Measurements from ENCODE around the gene NOL7. TPM values are rescaled to one million over a fixed set of nuclear protein-coding genes. Genes with fewer than 3 reads are reported as not detected.

NOL7 gene
- total RNA-seq, 1 experiment from 2014 or later = 75.9 TPM

GRCh38 chr6:13579911-13580310 lies 35.2 kb upstream of the NOL7 start:
- BruUV-seq (replicated peaks) = no TSS peak
- Histone ChIP-seq H3K36me3 (ENCODE audit: low read depth) (no peaks in the 10 kb centered on the region), H2AFZ (no peak overlapping the region), H3F3A (ENCODE audit: insufficient read depth, low read depth) (no peaks in the 10 kb centered on the region), H3K27ac (no peak overlapping the region), H3K4me1 (replicated peaks; ENCODE audit: insufficient read depth) (peaks cover 7% of the 10 kb centered on the region), H3K27me3 (ENCODE audit: insufficient read depth, low read depth) (no peaks in the 10 kb centered on the region), H3K9me2 (ENCODE audit: insufficient read depth) (no peaks in the 10 kb centered on the region), H3K4me3 (no peak overlapping the region), H3K9me3 (ENCODE audit: insufficient read depth, low read depth) (0 out of 2 replicates have a peak, but pooled peaks cover 5% of the 10 kb centered on the region), H3K79me2 (ENCODE audit: low read depth) (peaks cover 18% of the 10 kb centered on the region), H4K20me1 (ENCODE audit: insufficient read depth) (no peaks in the 10 kb centered on the region), H3K4me2 (no peak overlapping the region)
- CTCF ChIA-PET = no interaction called here
- TF ChIP-seq CTCF (conservative IDR thresholded peaks at IDR 0.05) (no peak), EZH2 (IDR thresholded peaks at IDR 0.05; ENCODE audit: low read depth) (no peak)
- no peak for DNase-seq
- POLR2A ChIA-PET (ENCODE audit: unreplicated experiment) = no interaction called here
- intact Hi-C loops (cut with micrococcal nuclease; ENCODE audit: unreplicated experiment) = no loop called here

- intact Hi-C loops (cut with micrococcal nuclease; ENCODE audit: unreplicated experiment) = no loop called here
- TF ChIP-seq CTCF (conservative IDR thresholded peaks at IDR 0.05) (no peak), EZH2 (IDR thresholded peaks at IDR 0.05; ENCODE audit: low read depth) (no peak)
- no peaks in the 10 kb centered on the region for H3K27me3 ChIP-seq (ENCODE audit: insufficient read depth, low read depth)
- no peaks in the 10 kb centered on the region for H3K4me1 ChIP-seq (replicated peaks; ENCODE audit: insufficient read depth)
- no peak overlapping the region for H3K4me2 ChIP-seq
- H3K27ac ChIP-seq = no peak overlapping the region
- POLR2A ChIA-PET (ENCODE audit: unreplicated experiment) = interaction anchor here (0.6 to 0.7 kb wide), 2 partner anchors 253 to 1663 kb away, joined by 3 to 7 read pairs; partner anchors contain the start of gene TBC1D7
- 0 out of 2 replicates have a peak, but pooled peaks cover 5% of the 10 kb centered on the region for H3K9me3 ChIP-seq (ENCODE audit: insufficient read depth, low read depth)
- CTCF ChIA-PET = no interaction called here
- no peak for DNase-seq
- H2AFZ ChIP-seq = no peak overlapping the region
- no peak overlapping the region for H3K4me3 ChIP-seq
- no peaks in the 10 kb centered on the region for H3K9me2 ChIP-seq (ENCODE audit: insufficient read depth)
- no peaks in the 10 kb centered on the region for H4K20me1 ChIP-seq (ENCODE audit: insufficient read depth)
- H3K79me2 ChIP-seq (ENCODE audit: low read depth) = peaks cover 4% of the 10 kb centered on the region
- no peaks in the 10 kb centered on the region for H3F3A ChIP-seq (ENCODE audit: insufficient read depth, low read depth)
- H3K36me3 ChIP-seq (ENCODE audit: low read depth) = no peaks in the 10 kb centered on the region
- BruUV-seq (replicated peaks) = no TSS peak
These were observed 33.4 kb upstream of the NOL7 start for GRCh38 chr6:13581700-13582229.

- Histone ChIP-seq H3K27ac (no peak overlapping the region), H3K4me2 (no peak overlapping the region), H3K9me3 (ENCODE audit: insufficient read depth, low read depth) (no peaks in the 10 kb centered on the region), H3K79me2 (ENCODE audit: low read depth) (no peaks in the 10 kb centered on the region), H3K9me2 (ENCODE audit: insufficient read depth) (no peaks in the 10 kb centered on the region), H2AFZ (no peak overlapping the region), H3K36me3 (ENCODE audit: low read depth) (0 out of 2 replicates have a peak, but pooled peaks cover 10% of the 10 kb centered on the region), H3F3A (ENCODE audit: insufficient read depth, low read depth) (no peaks in the 10 kb centered on the region), H3K4me3 (no peak overlapping the region), H4K20me1 (ENCODE audit: insufficient read depth) (no peaks in the 10 kb centered on the region), H3K4me1 (replicated peaks; ENCODE audit: insufficient read depth) (no peaks in the 10 kb centered on the region), H3K27me3 (ENCODE audit: insufficient read depth, low read depth) (no peaks in the 10 kb centered on the region)
- intact Hi-C loops (cut with micrococcal nuclease; ENCODE audit: unreplicated experiment) = no loop called here
- no TSS peak for BruUV-seq (replicated peaks)
- DNase-seq = no peak
- ChIA-PET CTCF (no interaction called here), POLR2A (ENCODE audit: unreplicated experiment) (no interaction called here)
- TF ChIP-seq EZH2 (IDR thresholded peaks at IDR 0.05; ENCODE audit: low read depth) (no peak), CTCF (conservative IDR thresholded peaks at IDR 0.05) (no peak)
These were observed 28.3 kb upstream of the NOL7 start for GRCh38 chr6:13586603-13587542.

Measured in PC-9 (cell line).